HG02938 (cell line): ENCODE data around the gene COG2.

Experiments used
- ATAC-seq: cut with Tn5 transposase; IDR thresholded peaks from one replicate; pipeline ENCODE4 v1.9.1; 2021; ENCODE audit warnings: mild to moderate bottlenecking, moderate library complexity; ENCODE audit not compliant: unreplicated experiment

COG2 gene

GRCh38 chr1:230699716-230700115, 57.4 kb downstream of the COG2 start:
- no peak for ATAC-seq

- ATAC-seq = no peak
Measured at GRCh38 chr1:230700132-230700531, 57.9 kb downstream of the COG2 start.

- no peak for ATAC-seq
Measured at GRCh38 chr1:230701434-230701833, 59.2 kb downstream of the COG2 start.

GRCh38 chr1:230701895-230702768, 59.9 kb downstream of the COG2 start:
- no peak for ATAC-seq

- no peak for ATAC-seq
Measured at GRCh38 chr1:230702934-230703678, 60.8 kb downstream of the COG2 start.

- no peak for ATAC-seq
Measured at GRCh38 chr1:230703679-230704385, 61.6 kb downstream of the COG2 start.

GRCh38 chr1:230704830-230705229, 62.5 kb downstream of the COG2 start:
- ATAC-seq = no peak

GRCh38 chr1:230705289-230706019, 63.2 kb downstream of the COG2 start:
- no peak for ATAC-seq

- no peak for ATAC-seq
Measured at GRCh38 chr1:230706020-230706699, 63.9 kb downstream of the COG2 start.

- ATAC-seq = no peak
Measured at GRCh38 chr1:230706887-230707731, 64.8 kb downstream of the COG2 start.

GRCh38 chr1:230707732-230708630, 65.7 kb downstream of the COG2 start:
- no peak for ATAC-seq

- no peak for ATAC-seq
Measured at GRCh38 chr1:230708631-230709580, 66.6 kb downstream of the COG2 start.

GRCh38 chr1:230709619-230710542, 67.6 kb downstream of the COG2 start:
- no peak for ATAC-seq

- no peak for ATAC-seq
Measured at GRCh38 chr1:230710543-230710904, 68.2 kb downstream of the COG2 start.

- no peak for ATAC-seq
Measured at GRCh38 chr1:230711245-230711644, 69.0 kb downstream of the COG2 start.

- no peak for ATAC-seq
Measured at GRCh38 chr1:230712470-230712942, 70.2 kb downstream of the COG2 start.
